HG03460 (cell line): ENCODE data around the gene IL1RAP.

Experiments
- ATAC-seq: cut with Tn5 transposase; IDR thresholded peaks from one replicate; pipeline ENCODE4 v1.9.1; 2021; ENCODE audit not compliant: unreplicated experiment

IL1RAP gene

DNA sequence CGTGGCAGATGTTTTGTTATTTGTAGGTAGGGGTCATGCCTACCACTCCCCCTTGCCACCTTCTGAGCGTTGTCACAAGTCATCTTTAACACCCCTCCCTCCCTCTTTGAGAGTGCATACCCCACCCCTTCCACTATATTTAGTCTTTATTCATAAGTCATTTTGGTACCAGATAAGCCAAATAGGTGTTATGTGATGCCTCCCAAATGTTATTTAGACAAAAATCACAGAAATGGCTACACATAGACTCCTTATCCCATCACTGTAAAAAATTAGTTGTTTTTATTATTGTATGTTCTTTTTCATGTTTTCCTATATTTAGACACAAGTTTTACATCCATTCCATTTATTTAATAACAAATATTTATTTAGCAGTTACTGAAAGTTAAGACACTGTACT is 93.1 kb downstream of the IL1RAP start:
- ATAC-seq: no peak

DNA sequence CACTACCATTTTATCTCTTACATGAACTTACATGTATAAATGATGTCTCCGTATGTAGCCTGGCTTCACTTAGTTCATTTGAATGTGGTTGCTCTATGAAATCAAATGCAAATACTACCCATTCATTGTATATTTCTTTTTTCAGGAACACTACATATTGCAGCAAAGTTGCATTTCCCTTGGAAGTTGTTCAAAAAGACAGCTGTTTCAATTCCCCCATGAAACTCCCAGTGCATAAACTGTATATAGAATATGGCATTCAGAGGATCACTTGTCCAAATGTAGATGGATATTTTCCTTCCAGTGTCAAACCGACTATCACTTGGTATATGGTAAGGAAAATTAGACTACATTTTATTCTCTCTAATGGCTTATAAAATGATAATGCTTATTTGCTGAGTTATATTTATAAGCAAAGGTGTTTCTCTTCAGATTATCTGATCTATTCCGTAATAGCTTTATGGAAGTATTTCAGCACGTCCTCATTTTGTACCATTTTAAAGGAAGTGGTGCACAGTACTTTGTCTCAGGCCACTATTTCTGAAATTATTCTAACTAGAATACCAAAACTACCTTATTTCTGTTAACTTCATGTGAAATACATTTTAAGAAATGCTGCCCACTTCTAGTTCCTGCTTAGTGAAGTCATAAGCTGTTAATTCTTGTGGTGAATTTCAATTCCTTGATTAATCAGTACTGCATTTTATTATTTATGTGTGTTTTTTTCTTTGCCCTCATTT is 95.1 kb downstream of the IL1RAP start:
- ATAC-seq: no peak

DNA sequence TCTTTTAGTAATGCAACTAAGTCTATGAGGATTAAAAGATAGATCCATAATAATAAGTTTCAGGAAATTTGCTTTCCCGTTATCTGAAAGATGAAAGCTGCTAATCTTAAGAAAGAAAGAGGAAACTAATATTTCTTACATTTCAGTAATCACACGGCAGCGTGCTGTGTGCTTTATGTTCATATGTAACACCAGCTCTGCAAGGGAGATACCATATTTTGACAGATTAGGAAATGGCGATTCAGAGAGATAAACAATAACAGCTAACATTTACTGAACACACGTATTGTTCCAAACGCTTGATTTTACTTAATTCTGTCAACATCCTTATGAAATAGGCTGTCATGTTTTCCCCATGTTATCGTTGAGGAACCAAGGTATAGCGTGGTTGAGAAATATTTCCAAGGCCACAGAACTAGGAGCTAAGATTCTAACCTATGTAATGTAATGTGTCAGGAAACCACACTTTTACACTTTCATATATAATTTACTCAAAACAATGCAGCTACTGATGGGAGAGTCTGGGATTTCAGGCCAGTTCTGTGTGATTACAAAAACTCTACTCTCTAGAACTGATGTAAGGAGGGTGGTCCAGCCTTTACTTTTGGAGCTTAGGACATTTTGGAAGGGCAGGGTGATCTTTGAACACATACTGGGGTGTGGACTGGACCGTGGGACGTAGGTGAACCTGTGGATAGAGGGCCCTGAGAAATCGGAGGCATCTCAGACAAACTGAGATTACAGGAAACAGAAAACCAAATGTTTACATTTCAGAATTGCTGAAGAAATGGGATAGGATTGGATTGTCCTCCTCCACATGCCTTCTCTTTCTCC is 100.6 kb downstream of the IL1RAP start:
- ATAC-seq: no peak

DNA sequence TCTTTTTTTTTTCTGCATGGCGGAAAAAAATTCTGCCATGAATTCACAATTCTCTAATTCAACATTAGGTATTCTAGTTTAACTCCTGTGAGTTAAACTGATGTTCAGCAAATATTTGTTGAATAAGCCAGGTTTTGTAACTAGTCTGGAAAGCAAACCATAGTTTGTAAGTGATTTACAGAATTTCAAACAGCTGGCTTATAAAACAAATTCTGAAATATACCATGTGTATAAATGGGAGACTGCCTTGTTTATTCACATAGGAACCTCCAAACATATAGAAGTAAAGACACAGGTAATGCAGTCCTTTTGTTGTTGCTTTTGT is 101.1 kb downstream of the IL1RAP start:
- no peak for ATAC-seq

DNA sequence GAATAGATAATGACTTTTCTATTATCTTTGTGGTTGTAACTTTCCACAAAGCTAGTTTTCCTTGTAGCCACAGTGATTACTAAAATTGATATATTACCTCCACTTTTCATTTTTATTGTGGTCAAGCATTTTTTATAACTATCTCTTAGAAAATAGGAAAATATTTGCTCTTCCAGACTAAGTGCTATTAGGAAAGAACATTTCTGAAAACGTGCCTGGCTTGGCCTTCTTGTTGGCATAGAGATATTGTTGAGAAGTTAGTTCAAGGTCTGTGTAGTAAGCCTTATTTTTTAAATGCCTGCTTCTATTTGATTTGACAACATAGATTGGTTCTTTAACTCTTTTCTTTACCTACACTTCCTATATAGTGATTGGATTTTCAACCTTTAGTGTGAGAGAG is 101.7 kb downstream of the IL1RAP start:
- no peak for ATAC-seq

DNA sequence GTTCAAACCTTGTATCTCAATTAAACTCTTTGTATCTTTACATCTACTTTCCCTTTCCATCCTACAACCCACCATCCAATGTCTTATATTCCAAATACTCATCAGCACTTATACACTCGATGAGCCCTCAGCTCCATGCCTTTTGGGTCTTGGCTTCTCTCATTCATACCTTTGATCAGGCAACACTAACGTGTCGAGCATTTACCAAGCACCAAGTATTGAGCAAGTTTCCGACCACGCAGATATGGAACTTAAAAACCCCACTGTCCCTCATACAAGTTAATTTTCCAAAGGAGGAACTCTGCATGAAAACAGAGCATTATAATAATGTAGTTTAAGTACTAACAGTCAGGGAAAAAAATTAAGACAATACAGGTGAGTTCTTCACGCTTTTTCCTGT is 102.8 kb downstream of the IL1RAP start:
- no peak for ATAC-seq

DNA sequence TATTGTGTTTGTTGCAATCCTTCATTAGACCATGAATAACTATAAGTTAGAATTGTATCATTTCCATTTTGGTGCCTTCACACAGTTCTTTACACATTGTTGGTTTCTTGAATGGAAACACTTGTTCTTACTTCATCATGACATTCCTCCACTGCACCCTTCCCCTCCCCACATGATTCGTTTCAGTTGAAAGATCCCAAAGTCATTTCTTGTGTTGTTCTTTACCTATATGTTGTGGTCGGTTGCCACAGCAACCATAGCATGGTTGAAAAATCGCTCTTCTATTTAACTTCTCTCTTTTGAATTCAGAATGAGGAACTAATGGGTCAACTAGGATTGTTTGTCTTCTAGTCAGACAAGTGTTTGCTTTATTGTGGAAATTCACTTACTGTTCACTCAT is 103.3 kb downstream of the IL1RAP start:
- peak; percentile 86 for ATAC-seq

DNA sequence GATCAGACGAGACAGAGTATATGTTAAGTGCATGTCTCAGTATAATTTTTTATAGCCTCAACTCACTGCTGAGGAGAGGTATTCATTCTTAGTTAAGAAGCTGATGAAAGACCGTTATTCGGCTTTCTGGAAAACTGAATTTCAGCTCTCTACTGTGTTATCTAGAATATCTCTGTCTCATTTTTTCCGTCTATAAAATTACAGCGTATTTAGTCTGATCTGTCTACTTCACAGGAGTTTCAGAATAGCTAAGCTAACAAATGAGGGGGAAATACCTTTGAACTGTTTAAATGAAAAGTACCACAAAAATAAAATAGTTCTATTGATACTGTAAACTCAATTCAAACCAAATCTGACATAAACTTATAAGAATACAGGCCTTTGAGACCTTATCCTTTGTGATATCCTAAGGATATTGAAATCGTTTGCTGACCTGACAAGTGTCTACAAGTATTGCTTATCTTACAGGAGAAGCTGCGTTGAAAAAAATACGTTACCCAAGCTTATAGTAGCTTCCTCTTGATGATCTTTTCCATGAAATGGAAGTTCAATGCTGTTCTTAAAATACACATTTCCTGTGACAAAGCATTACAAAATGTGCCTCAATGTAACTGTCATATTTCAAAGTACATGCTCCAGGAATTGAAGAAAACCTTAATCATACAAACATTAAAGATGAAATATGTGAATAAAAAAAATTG is 104.6 kb downstream of the IL1RAP start:
- peak; percentile 41 for ATAC-seq

DNA sequence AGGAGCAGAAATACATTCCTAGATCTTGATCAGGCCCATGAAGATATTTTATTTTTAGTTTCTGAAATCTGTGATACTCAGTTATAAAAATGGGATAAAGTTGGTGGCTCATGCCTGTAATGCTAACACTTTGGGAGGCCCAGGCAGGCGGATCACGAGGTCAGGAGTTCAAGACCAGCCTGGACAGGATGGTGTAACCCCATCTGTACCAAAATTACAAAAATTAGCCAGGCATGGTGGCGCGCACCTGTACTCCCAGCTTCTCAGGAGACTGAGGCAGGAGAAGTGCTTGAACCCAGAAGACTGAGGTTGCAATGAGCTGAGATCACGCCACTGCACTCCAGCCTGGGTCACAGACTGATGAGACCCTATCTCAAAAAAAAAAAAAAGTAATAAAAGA is 105.5 kb downstream of the IL1RAP start:
- no peak for ATAC-seq

DNA sequence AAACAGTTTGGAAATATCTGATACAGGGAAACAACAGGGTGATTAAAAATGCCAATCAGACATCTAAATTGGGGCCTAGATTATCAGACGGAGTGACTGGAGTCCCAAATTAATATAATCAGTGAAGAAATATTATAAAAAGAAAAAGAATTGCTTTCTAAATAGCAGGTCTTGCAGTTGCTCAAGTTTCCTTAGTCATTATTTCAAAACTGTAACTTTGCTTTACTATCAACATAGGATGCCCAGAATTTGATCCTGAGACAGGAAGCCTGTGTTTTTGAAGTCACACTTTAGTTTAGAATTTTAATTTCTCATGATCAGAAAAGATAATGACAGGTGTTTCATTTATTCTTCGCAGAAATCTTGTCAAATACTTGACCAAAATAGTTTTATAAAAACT is 105.9 kb downstream of the IL1RAP start:
- no peak for ATAC-seq

DNA sequence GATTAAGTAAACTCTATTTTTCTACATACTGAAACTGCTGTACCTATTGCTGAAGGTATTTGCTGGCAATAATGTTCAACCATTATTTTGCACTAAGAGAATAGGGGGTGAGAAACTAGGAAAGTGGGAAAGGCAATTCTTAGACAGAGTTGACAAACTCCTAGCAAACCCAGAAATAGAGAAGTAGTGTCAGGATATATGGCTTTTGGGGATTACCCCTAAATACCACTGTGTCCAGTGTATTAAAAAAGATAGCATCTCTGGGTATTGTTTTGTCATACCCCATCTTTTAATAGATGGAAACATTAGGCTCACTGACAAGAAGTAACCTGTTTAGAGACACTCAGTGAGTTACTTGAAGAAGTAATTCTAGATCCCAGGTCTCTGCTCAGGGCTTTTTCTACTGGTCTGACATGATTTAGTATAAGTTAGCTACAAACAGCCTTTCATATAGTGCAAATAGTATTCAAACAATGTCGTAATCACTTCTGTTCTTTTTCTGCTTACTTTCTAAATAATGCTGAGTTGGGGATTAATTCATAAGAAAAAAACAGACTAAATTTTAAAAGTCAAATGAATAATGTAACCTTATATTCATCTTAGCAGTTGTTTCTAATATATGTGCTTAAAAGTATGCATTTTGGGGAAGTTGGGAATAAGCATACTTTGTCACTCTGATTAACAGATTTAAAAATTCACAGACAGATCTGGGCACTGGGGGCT is 107.2 kb downstream of the IL1RAP start:
- no peak for ATAC-seq

DNA sequence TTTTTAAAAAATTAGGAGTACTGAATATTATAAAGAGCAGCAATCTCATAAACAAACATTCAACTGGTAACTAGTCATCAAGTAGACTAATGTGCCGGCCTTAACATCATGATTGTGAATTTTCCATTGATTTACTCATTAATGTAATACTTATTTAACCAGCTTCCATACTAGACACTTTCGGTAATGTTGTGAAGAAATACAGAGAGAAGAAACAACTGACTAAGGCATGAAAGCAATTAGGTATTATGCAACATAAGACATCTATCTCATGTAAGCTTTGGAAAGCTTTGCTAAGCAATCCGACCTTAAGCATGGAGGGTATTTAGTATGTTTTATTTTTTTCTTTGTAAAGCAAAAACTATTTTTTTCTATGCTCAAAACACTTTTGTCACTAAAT is 108.0 kb downstream of the IL1RAP start:
- no peak for ATAC-seq

DNA sequence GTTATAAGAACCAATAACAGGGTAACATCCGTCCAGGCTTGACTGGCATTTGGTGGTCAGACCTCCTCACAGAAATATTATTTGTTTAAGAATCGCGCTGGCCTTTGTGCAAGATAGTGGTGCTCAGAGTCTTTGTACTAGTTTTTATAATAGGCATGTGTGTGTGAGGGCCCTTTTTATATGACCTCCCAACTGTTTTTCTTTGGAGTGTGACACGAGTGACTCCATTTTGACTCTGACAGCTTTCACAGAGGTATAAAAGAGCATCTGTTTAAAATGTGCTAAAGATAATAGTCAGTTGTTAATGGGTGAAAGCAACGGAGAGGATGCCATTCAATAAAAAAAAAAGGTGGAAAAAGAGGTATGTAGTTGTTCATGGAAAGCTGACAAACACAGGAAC is 110.4 kb downstream of the IL1RAP start:
- no peak for ATAC-seq

DNA sequence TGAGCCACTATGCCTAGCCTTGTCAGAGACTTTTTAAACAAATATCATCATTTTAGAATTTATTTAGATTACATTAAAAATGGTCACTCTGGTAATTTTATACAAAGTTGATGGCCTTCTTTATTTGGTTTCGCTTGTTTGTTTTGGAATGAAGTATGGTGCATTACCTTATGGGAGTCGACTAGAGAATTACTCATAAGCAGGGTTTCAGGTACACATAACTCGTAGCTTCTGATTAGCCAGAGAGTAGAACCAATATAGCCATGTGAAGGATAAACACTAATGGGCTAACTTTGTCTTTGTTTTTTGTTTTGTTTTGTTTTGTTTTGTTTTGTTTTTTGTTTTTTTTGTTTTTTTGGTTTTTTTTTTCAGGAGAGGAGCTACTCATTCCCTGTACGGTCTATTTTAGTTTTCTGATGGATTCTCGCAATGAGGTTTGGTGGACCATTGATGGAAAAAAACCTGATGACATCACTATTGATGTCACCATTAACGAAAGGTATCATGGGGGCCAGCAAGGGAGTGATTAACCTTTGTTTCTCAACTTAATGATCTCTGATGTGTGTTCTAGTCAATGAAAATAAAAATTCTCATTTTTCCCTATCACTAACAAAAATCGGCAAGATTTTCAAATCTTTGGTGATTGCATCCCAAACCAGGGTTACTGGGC is 113.2 kb downstream of the IL1RAP start:
- ATAC-seq: no peak

DNA sequence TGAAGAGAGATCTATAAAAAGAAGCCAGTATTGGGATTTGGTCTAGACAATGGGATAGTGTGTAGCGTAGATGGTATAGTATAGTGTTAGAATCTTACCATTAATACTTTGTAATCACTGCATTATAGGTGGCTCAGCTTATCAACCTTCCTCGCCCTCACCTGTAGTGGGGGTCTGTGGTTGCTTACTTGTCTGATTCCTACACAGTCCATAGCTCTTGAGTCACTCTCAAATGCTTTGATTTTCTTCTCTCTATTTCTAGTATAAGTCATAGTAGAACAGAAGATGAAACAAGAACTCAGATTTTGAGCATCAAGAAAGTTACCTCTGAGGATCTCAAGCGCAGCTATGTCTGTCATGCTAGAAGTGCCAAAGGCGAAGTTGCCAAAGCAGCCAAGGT is 115.2 kb downstream of the IL1RAP start:
- no peak for ATAC-seq

DNA sequence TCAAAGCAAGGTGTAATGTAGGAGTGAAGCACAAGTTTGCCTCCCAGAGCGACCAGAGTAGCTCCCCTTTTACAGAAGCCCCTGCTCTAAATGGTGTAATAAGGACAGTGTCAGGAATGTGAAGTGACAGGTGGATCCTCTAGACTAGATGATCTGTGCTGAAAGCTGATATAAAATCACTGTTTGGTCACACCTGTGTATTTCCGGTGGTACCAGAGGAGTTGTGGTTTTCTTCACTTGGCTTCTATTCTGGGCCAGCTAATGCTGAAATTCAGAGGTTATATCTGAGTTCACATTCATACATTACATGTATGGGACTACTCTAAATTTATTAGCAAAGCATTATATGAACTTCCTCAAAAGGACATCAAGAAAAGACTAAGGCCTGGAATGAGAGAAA is 117.4 kb downstream of the IL1RAP start:
- no peak for ATAC-seq

DNA sequence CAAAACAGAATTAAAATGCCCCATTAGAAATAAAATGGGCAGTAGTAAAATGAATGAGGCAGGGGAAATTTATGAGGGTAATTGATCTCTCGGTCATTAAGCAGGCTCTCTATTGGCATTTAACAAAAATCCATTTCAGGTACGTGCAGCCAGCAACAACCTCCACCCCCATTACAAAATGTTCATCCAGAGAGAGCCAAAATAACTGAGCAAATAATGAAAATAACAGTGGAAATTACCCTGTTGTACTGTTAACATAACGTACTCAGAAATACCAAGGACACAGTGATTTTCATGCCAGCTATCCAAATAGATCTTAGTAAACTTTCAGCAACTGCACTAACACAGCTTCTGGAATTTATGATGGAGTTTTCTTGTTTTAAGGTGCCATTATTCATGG is 127.7 kb downstream of the IL1RAP start:
- ATAC-seq: no peak

DNA sequence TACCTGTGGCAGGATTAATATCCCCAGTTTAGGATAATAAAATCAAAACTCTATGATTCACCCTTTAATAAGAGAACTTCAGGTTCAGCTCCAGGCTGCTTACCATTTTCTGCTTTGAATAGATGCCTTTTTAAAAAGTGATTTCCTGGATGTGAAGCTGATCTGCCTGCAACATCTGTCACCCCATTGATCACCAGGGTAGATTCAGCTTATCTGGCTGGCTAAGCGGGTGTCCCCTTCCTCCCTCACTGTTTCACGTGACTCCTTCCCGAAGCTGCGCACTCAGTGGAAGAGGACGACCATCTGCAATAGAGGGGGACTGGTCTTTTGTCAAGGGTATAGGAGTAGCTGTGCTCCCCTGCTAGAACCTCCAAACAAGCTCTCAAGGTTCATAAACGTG is 128.1 kb downstream of the IL1RAP start:
- ATAC-seq: no peak

DNA sequence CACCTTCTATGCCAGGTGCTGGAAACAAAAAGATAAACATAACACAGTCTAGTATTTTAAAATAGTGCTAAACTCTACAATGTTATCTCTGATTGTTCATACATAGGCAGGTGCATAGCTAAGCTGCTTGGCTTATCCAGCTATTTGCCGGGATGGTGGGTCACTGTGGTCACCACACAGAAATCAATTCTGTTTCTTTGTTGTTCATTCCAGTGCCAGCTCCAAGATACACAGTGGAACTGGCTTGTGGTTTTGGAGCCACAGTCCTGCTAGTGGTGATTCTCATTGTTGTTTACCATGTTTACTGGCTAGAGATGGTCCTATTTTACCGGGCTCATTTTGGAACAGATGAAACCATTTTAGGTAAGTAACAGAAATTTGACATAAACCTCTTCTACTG is 130.2 kb downstream of the IL1RAP start:
- ATAC-seq: no peak

DNA sequence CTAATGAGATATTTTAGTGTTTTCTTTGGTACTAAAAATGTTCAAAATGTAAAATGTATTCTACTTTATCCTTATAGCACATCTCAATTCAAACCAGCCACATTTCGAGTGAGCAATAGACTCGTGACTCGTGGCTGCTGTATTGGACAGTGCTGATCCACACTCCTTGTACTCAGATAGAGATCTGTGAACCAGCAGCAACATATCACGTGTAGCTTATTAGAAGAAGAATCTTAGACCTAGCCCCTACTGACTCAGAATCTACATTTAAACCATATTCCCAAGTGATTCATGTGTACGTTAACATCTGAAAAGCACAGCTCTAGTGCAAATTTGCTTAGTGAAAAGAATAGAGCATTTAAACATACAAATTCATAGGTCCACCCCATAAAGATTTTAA is 130.9 kb downstream of the IL1RAP start:
- no peak for ATAC-seq

DNA sequence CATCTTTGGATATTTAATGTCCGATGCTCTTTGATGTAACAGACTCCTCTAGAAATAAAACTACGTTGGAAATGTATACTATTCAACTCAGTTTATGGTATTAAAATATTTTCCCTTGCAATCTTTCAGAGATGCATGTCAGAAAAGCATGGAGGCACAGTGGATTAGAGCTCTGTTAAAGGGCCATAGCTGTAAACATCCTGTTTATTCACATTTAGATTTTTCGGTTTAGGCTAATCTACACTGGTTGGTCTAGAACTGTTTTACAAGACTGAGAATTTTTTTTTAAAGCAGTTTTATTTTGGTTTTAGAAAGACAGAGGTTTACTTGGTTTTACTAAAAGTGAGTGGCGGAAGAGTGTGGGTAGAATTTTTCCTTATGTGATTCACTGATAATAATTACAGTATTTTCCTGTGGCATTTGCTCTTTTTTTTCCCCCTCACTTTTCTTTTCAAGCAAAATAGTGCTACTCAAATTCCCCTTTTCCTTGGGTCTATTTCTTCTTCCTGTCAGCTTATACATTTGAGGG is 132.1 kb downstream of the IL1RAP start:
- no peak for ATAC-seq
